Hepatocyte (in vitro differentiated cells): ENCODE measurements around the gene ERMARD. TPM values are rescaled to one million over a fixed set of nuclear protein-coding genes. Genes with fewer than 3 reads are reported as not detected.
A peak's percentile ranks its signal among the peaks of the same experiment; 100 is the strongest.

Experiments
- DNase-seq: peaks from one replicate; pipeline ENCODE4 v3.0.0-alpha.2; 2016; ENCODE audit warnings: low spot score
- H2AFZ ChIP-seq: fragments of 200-600 bp; sonication (generic); 2 replicates; pipeline ENCODE4 v1.6.0; 2016; ENCODE audit warnings: antibody characterized with exemption, mild to moderate bottlenecking
- H3K27ac ChIP-seq: fragments of 200-600 bp; sonication (generic); 2 replicates; pipeline ENCODE4 v1.5.1; 2016; ENCODE audit warnings: mild to moderate bottlenecking
- H3K27me3 ChIP-seq: fragments of 200-600 bp; sonication (generic); 2 replicates; pipeline ENCODE4 v1.6.1; 2016
- H3K36me3 ChIP-seq: fragments of 200-600 bp; sonication (generic); replicated peaks from 2 replicates; pipeline ENCODE4 v1.5.1; 2016; ENCODE audit warnings: low read depth; ENCODE audit not compliant: insufficient read depth
- H3K4me1 ChIP-seq: fragments of 200-600 bp; sonication (generic); 2 replicates; pipeline ENCODE4 v1.5.1; 2016; ENCODE audit warnings: mild to moderate bottlenecking, moderate library complexity; ENCODE audit not compliant: insufficient read depth
- H3K4me2 ChIP-seq: fragments of 200-600 bp; sonication (generic); 2 replicates; pipeline ENCODE4 v1.6.0; 2016
- H3K4me3 ChIP-seq: fragments of 200-600 bp; sonication (generic); 2 replicates; pipeline ENCODE4 v1.5.1; 2016; ENCODE audit warnings: mild to moderate bottlenecking
- H3K79me2 ChIP-seq: fragments of 200-600 bp; sonication (generic); 2 replicates; pipeline ENCODE4 v1.6.0; 2017; ENCODE audit warnings: mild to moderate bottlenecking
- H3K9me2 ChIP-seq: fragments of 200-600 bp; sonication (generic); replicated peaks from 2 replicates; pipeline ENCODE4 v1.6.0; 2017; ENCODE audit warnings: mild to moderate bottlenecking; ENCODE audit not compliant: insufficient read depth
- H3K9me3 ChIP-seq: fragments of 200-600 bp; sonication (generic); 2 replicates; pipeline ENCODE4 v1.5.1; 2016; ENCODE audit warnings: low read depth, mild to moderate bottlenecking
- H4K20me1 ChIP-seq: fragments of 200-600 bp; sonication (generic); 2 replicates; pipeline ENCODE4 v1.6.0; 2016; ENCODE audit warnings: mild to moderate bottlenecking; ENCODE audit not compliant: insufficient read depth, poor library complexity, severe bottlenecking
- EZH2 ChIP-seq: fragments of 200-600 bp; sonication (generic); IDR thresholded peaks from 2 replicates; pipeline ENCODE4 v1.6.1; 2016; ENCODE audit warnings: antibody characterized with exemption, mild to moderate bottlenecking, borderline replicate concordance
- EZH2phosphoT487 ChIP-seq: fragments of 200-600 bp; sonication (generic); IDR thresholded peaks from one replicate; pipeline ENCODE4 v1.6.1; 2018; ENCODE audit warnings: antibody characterized with exemption, mild to moderate bottlenecking, low read depth, moderate library complexity; ENCODE audit not compliant: unreplicated experiment, severe bottlenecking
- WGBS: methylation state at CpG from one replicate; pipeline ENCODE4 v1.1.6; 2016; ENCODE audit warnings: low lambda C conversion rate; ENCODE audit errors: missing lambda C conversion rate; 5-methylcytosine and 5-hydroxymethylcytosine counted together
- polyA plus RNA-seq: library from polyadenylated mRNA; unstranded; fragments of >200 nt; fragmentation: Nextera tagmentation; extraction: Ambion mirVana; gene quantifications from 2 replicates; pipeline ENCODE4 v1.2.1, GENCODE V29; 2016
- total RNA-seq: library from RNA; depleted of rRNA; stranded (reverse); fragments of >200 nt; gene quantifications from 2 replicates; pipeline ENCODE4 v1.2.3, GENCODE V29; 2014
- TF ChIP-seq, protein P1 (sequence below): fragments of 200-600 bp; sonication (generic); IDR thresholded peaks from 2 replicates; pipeline ENCODE4 v1.5.1; 2016; ENCODE audit warnings: antibody characterized with exemption, mild to moderate bottlenecking; ENCODE audit not compliant: poor library complexity

Gene ERMARD
- total and polyA plus RNA-seq, 2 experiments from 2014 or later = 22.7 to 27.4 TPM

- Histone ChIP-seq H3K4me3 (no peak overlapping the region), H4K20me1 (no peaks in the 10 kb centered on the region), H3K4me1 (peaks cover 27% of the 10 kb centered on the region), H3K27ac (peak overlapping the region; percentile 93), H3K27me3 (no peaks in the 10 kb centered on the region), H3K9me2 (no peaks in the 10 kb centered on the region), H3K4me2 (peak overlapping the region; percentile 52), H3K36me3 (no peaks in the 10 kb centered on the region), H3K79me2 (peaks cover 3% of the 10 kb centered on the region), H3K9me3 (no peaks in the 10 kb centered on the region), H2AFZ (no peak overlapping the region)
- TF ChIP-seq EZH2 = no peak
- TF ChIP-seq EZH2phosphoT487 = no peak
- TF ChIP-seq, protein P1, sequence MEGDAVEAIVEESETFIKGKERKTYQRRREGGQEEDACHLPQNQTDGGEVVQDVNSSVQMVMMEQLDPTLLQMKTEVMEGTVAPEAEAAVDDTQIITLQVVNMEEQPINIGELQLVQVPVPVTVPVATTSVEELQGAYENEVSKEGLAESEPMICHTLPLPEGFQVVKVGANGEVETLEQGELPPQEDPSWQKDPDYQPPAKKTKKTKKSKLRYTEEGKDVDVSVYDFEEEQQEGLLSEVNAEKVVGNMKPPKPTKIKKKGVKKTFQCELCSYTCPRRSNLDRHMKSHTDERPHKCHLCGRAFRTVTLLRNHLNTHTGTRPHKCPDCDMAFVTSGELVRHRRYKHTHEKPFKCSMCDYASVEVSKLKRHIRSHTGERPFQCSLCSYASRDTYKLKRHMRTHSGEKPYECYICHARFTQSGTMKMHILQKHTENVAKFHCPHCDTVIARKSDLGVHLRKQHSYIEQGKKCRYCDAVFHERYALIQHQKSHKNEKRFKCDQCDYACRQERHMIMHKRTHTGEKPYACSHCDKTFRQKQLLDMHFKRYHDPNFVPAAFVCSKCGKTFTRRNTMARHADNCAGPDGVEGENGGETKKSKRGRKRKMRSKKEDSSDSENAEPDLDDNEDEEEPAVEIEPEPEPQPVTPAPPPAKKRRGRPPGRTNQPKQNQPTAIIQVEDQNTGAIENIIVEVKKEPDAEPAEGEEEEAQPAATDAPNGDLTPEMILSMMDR = no peak
- WGBS = 78% methylated on average over 31 of the region's 31 CpGs
- DNase-seq = no peak
These were observed 50.2 kb downstream of the ERMARD start for GRCh38 chr6:169801396-169802160.

GRCh38 chr6:169802790-169803189 is 51.4 kb downstream of the ERMARD start:
- no peak for DNase-seq
- H4K20me1 ChIP-seq = no peaks in the 10 kb centered on the region
- H3K36me3 ChIP-seq = no peaks in the 10 kb centered on the region
- H3K79me2 ChIP-seq = no peaks in the 10 kb centered on the region
- no peak overlapping the region for H2AFZ ChIP-seq
- no peak overlapping the region for H3K27ac ChIP-seq
- TF ChIP-seq EZH2 = no peak
- TF ChIP-seq, protein P1 = no peak
- no peak for TF ChIP-seq EZH2phosphoT487
- WGBS = 90% methylated on average over 9 of the region's 9 CpGs
- H3K9me2 ChIP-seq = no peaks in the 10 kb centered on the region
- H3K9me3 ChIP-seq = no peaks in the 10 kb centered on the region
- no peaks in the 10 kb centered on the region for H3K27me3 ChIP-seq
- no peak overlapping the region for H3K4me3 ChIP-seq
- peaks cover 27% of the 10 kb centered on the region for H3K4me1 ChIP-seq
- H3K4me2 ChIP-seq = no peak overlapping the region

- Histone ChIP-seq H3K9me2 (no peaks in the 10 kb centered on the region), H3K27me3 (no peaks in the 10 kb centered on the region), H3K4me2 (no peak overlapping the region), H2AFZ (no peak overlapping the region), H3K4me1 (peaks cover 26% of the 10 kb centered on the region), H3K4me3 (no peak overlapping the region), H3K79me2 (no peaks in the 10 kb centered on the region), H3K9me3 (no peaks in the 10 kb centered on the region), H3K27ac (no peak overlapping the region), H4K20me1 (no peaks in the 10 kb centered on the region), H3K36me3 (no peaks in the 10 kb centered on the region)
- TF ChIP-seq, protein P1 = no peak
- no peak for TF ChIP-seq EZH2
- 77% methylated on average over 7 of the region's 7 CpGs for WGBS
- DNase-seq = no peak
These were observed 51.9 kb downstream of the ERMARD start for GRCh38 chr6:169803271-169803811.
